ENCODE results near the gene THAP4. TPM values are rescaled to one million over a fixed set of nuclear protein-coding genes. Genes with fewer than 3 reads are reported as not detected.

Gene THAP4
- total RNA-seq, 1 experiment from 2014 or later: 71.2 TPM

- no peak overlapping the region for H3K9ac ChIP-seq (ENCODE audit: low read length)
- ATAC-seq: peak; percentile 33
- intact Hi-C loops (cut with micrococcal nuclease): no loop called here
Observed at GRCh38 chr2:241574911-241575623, 61.9 kb downstream of the THAP4 start.

GRCh38 chr2:241573741-241574140 is 63.2 kb downstream of the THAP4 start:
- Histone ChIP-seq H3K9me3 (ENCODE audit: control insufficient read depth in 1 of 2, insufficient read depth in 1 of 2, low read depth in 1 of 2, low read length in 2 of 2) (no peaks in the 10 kb centered on the region), H3K4me1 (ENCODE audit: control insufficient read depth in 1 of 2, insufficient read depth in 2 of 2, low read length in 2 of 2) (no peaks in the 10 kb centered on the region), H3K9ac (ENCODE audit: low read length) (no peak overlapping the region), H3K27me3 (ENCODE audit: insufficient read depth, low read length) (no peaks in the 10 kb centered on the region), H3K9me2 (ENCODE audit: insufficient read depth) (no peaks in the 10 kb centered on the region), H3K79me2 (ENCODE audit: insufficient read depth, low read length) (0 out of 2 replicates have a peak, but pooled peaks cover 2% of the 10 kb centered on the region), H4K20me1 (ENCODE audit: insufficient read depth) (no peaks in the 10 kb centered on the region), H3K4me3 (replicated peaks in 1 of 2; ENCODE audit: low read depth in 1 of 2, low read length in 2 of 2) (no peak overlapping the region), H3K36me3 (ENCODE audit: control insufficient read depth in 1 of 2, insufficient read depth in 2 of 2, low read length in 2 of 2) (peaks cover 2 to 6% of the 10 kb centered on the region in 2 experiments; a peak in 3 of 4 replicates), H3K4me2 (ENCODE audit: low read length) (no peak overlapping the region), H2AFZ (ENCODE audit: low read depth, low read length, poor library complexity, severe bottlenecking) (no peak overlapping the region), H3K27ac (ENCODE audit: low read depth, low read length) (no peak overlapping the region)
- ChIA-PET RAD21 (ENCODE audit: low non-redundant PET in 1 of 2, low total read pairs in 2 of 2, uncharacterized antibody in 2 of 2, unreplicated experiment in 2 of 2) (no interaction called here), POLR2A (no interaction called here), CTCF (no interaction called here)
- DNase-seq (ENCODE audit: low read depth, low spot score) (no peak), ATAC-seq (peak; percentile 10; the same call in 1 of the 2 replicates)
- TF ChIP-seq ZBTB33 (IDR thresholded peaks at IDR 0.05; ENCODE audit: extremely low read depth, insufficient replicate concordance, low read length) (no peak), JUND (IDR thresholded peaks at IDR 0.05) (no peak), POLR2A (IDR thresholded peaks at IDR 0.05; ENCODE audit: borderline replicate concordance, extremely low read depth, insufficient read depth, insufficient read length) (no peak), ZNF274 (IDR thresholded peaks at IDR 0.05; ENCODE audit: low read depth, low read length) (no peak), RAD21 (IDR thresholded peaks at IDR 0.05; ENCODE audit: low read depth) (no peak), EGR1 (IDR thresholded peaks at IDR 0.05; ENCODE audit: low read depth) (no peak), SP1 (IDR thresholded peaks at IDR 0.05; ENCODE audit: low read depth) (no peak), ELF1 (IDR thresholded peaks at IDR 0.05; ENCODE audit: borderline replicate concordance, low read depth) (no peak), SRF (IDR thresholded peaks at IDR 0.05; ENCODE audit: low read depth) (no peak), EZH2phosphoT487 (IDR thresholded peaks at IDR 0.05; ENCODE audit: borderline replicate concordance) (no peak)
- no TSS peak for BruUV-seq (replicated peaks)
- intact Hi-C loops (cut with micrococcal nuclease): no loop called here

More at GRCh38 chr2:241574911-241575623, 61.9 kb downstream of the THAP4 start:
- no peak overlapping the region for H3K4me3 ChIP-seq (replicated peaks in 1 of 2; ENCODE audit: low read depth in 1 of 2, low read length in 2 of 2)
- CTCF ChIA-PET: no interaction called here
- peaks cover 2 to 6% of the 10 kb centered on the region in 2 experiments for H3K36me3 ChIP-seq (ENCODE audit: control insufficient read depth in 1 of 2, insufficient read depth in 2 of 2, low read length in 2 of 2)
- POLR2A ChIA-PET: no interaction called here
- H2AFZ ChIP-seq (ENCODE audit: low read depth, low read length, poor library complexity, severe bottlenecking): no peak overlapping the region
- BruUV-seq (replicated peaks): no TSS peak
- H4K20me1 ChIP-seq (ENCODE audit: insufficient read depth): no peaks in the 10 kb centered on the region
- H3K79me2 ChIP-seq (ENCODE audit: insufficient read depth, low read length): no peaks in the 10 kb centered on the region
- no peaks in the 10 kb centered on the region for H3K9me2 ChIP-seq (ENCODE audit: insufficient read depth)
- H3K4me1 ChIP-seq (ENCODE audit: control insufficient read depth in 1 of 2, insufficient read depth in 2 of 2, low read length in 2 of 2): no peaks in the 10 kb centered on the region
- no peak overlapping the region for H3K4me2 ChIP-seq (ENCODE audit: low read length)
- DNase-seq (ENCODE audit: low read depth, low spot score): no peak
- RAD21 ChIA-PET (ENCODE audit: low non-redundant PET in 1 of 2, low total read pairs in 2 of 2, uncharacterized antibody in 2 of 2, unreplicated experiment in 2 of 2): no interaction called here
- no peak overlapping the region for H3K27ac ChIP-seq (ENCODE audit: low read depth, low read length)
- H3K9me3 ChIP-seq (ENCODE audit: control insufficient read depth in 1 of 2, insufficient read depth in 1 of 2, low read depth in 1 of 2, low read length in 2 of 2): no peaks in the 10 kb centered on the region
- H3K27me3 ChIP-seq (ENCODE audit: insufficient read depth, low read length): no peaks in the 10 kb centered on the region
- TF ChIP-seq POLR2AphosphoS5 (IDR thresholded peaks at IDR 0.05; ENCODE audit: low read depth, low read length) (peak; percentile 42; the same call in 1 of the 2 replicates), CTCF (IDR thresholded peaks at IDR 0.05 in 2 of 3, conservative IDR thresholded peaks at IDR 0.05 in 1 of 3; ENCODE audit: borderline replicate concordance in 1 of 3, insufficient read depth in 1 of 3, low read depth in 2 of 3, low read length in 2 of 3) (no peak)

Data from HCT116 (cell line).